NCI-H446 (cell line): ENCODE data around the gene CALML3.
"Not testable (repeated sequence)": the region's sequence is repeated elsewhere in the genome, so short reads cannot be mapped to it uniquely, and the experiment has no call there.

ENCODE experiments used
- DNase-seq, 2 experiments: peaks; one replicate each; lab custom pipeline; 2025; lab: John Stamatoyannopoulos, UW

CALML3 gene

GRCh38 chr10:5553400-5554170, 28.8 kb downstream of the CALML3 start:
- DNase-seq: no peak

GRCh38 chr10:5555021-5555510, 30.3 kb downstream of the CALML3 start:
- no peak for DNase-seq

- no peak for DNase-seq
These were observed 31.1 kb downstream of the CALML3 start for GRCh38 chr10:5555881-5556280.

GRCh38 chr10:5556576-5556975, 31.8 kb downstream of the CALML3 start:
- no peak for DNase-seq

GRCh38 chr10:5557040-5557721, 32.4 kb downstream of the CALML3 start:
- DNase-seq: no peak

- no peak for DNase-seq
These were observed 33.3 kb downstream of the CALML3 start for GRCh38 chr10:5557799-5558771.

GRCh38 chr10:5559022-5559421, 34.3 kb downstream of the CALML3 start:
- not testable (repeated sequence) for DNase-seq

- no peak for DNase-seq
These were observed 34.9 kb downstream of the CALML3 start for GRCh38 chr10:5559642-5560141.

GRCh38 chr10:5560142-5560816, 35.5 kb downstream of the CALML3 start:
- no peak for DNase-seq

- no peak for DNase-seq
These were observed 36.3 kb downstream of the CALML3 start for GRCh38 chr10:5560817-5561703.

- DNase-seq: no peak
These were observed 37.2 kb downstream of the CALML3 start for GRCh38 chr10:5561704-5562645.

GRCh38 chr10:5563321-5563961, 38.7 kb downstream of the CALML3 start:
- DNase-seq: no peak

- no peak for DNase-seq
These were observed 39.3 kb downstream of the CALML3 start for GRCh38 chr10:5563991-5564536.

GRCh38 chr10:5564537-5565204, 39.9 kb downstream of the CALML3 start:
- DNase-seq: no peak

GRCh38 chr10:5565205-5565545, 40.4 kb downstream of the CALML3 start:
- DNase-seq: no peak

GRCh38 chr10:5565671-5566581, 41.2 kb downstream of the CALML3 start:
- no peak for DNase-seq

GRCh38 chr10:5566614-5567013, 41.9 kb downstream of the CALML3 start:
- DNase-seq: no peak
